Measurements from ENCODE around the gene GALNT16. TPM values are rescaled to one million over a fixed set of nuclear protein-coding genes. Genes with fewer than 3 reads are reported as not detected.

The GALNT16 gene
- total RNA-seq, 4 donors from 2014 or later = 8.3 to 11.7 (median 10.7) TPM

DNA sequence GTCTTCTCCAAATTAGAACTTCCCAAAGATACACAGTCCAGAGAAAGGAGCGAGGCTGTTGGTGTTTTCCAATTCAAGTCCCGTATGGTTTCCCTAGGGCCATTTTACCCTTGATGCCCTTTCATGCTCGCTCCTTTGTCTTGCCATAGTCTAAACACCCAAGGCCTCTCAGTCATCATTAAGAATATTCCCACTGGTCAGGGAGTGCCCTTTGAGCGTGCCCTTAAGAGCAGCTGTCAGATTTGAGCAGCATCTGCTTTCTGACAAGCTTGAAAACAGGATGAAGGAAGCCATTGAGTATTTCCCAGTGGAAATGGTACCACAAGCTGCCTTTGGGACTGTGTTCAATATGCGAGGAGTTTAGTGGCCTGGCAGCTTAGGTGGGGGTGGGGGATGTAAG, 10.4 kb upstream of the GALNT16 start:
- H3K27ac ChIP-seq = peak overlapping the region in 2 of 4 donors; percentile 20 to 26
- no peaks in the 10 kb centered on the region for H3K27me3 ChIP-seq
- no peak overlapping the region for H3K4me3 ChIP-seq
- H3K9me3 ChIP-seq = no peaks in the 10 kb centered on the region
- TF ChIP-seq, protein P1, sequence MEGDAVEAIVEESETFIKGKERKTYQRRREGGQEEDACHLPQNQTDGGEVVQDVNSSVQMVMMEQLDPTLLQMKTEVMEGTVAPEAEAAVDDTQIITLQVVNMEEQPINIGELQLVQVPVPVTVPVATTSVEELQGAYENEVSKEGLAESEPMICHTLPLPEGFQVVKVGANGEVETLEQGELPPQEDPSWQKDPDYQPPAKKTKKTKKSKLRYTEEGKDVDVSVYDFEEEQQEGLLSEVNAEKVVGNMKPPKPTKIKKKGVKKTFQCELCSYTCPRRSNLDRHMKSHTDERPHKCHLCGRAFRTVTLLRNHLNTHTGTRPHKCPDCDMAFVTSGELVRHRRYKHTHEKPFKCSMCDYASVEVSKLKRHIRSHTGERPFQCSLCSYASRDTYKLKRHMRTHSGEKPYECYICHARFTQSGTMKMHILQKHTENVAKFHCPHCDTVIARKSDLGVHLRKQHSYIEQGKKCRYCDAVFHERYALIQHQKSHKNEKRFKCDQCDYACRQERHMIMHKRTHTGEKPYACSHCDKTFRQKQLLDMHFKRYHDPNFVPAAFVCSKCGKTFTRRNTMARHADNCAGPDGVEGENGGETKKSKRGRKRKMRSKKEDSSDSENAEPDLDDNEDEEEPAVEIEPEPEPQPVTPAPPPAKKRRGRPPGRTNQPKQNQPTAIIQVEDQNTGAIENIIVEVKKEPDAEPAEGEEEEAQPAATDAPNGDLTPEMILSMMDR (IDR thresholded peaks at IDR 0.05) = no peak
- TF ChIP-seq POLR2A (IDR thresholded peaks at IDR 0.05) (no peak), EP300 (IDR thresholded peaks at IDR 0.05) (no peak)
- WGBS, 2 donors = 65 to 78% methylated on average over 5 of the region's 5 CpGs
- H3K4me1 ChIP-seq = peaks cover 0 to 11% (median 0%) of the 10 kb centered on the region in 4 donors
- no peak for DNase-seq (ENCODE audit: low spot score in 2 of 2)
- H3K36me3 ChIP-seq = no peaks in the 10 kb centered on the region

DNA sequence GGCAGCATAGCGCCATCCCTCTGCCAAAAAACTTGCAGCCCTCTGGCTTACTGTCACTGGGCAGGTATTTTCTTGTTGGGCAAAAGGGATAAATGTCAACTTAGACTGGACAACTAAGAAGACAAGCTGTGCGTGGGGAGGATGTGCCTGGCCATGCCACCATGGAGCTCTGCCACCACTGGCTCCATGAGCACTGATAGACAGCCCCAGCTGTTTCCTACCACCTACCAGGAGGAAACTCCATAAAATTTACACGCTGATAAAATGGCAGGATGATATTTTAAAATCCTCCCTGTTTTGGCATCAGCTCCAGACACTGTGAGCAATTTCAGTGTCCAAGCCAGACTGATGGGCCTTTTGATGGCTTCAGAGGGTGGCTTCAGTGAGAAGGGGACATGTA, 7.1 kb upstream of the GALNT16 start:
- H3K27ac ChIP-seq = no peak overlapping the region
- 60 to 83% methylated on average over 3 of the region's 3 CpGs for WGBS, 2 donors

DNA sequence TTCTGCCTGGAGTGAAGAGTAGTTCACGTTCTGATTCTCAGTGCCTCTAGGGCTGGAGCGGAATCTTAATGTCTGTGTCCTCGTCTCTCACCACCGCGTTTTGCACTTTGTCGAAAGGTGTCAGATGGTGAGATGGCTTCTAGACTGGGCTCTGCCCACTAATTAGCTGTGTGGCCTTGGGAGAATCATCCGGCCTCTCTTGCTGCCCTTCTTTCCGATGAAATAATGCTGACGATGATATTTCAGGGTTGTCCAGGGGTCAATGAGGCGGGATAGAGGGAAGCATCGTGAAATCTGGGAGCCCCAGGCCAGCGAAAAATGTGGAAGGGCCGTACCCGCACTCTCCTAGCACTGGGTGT, 811 bp upstream of the GALNT16 start:
- no peaks in the 10 kb centered on the region for H3K9me3 ChIP-seq
- peaks cover 0 to 54% of the 10 kb centered on the region in 2 donors for H3K27me3 ChIP-seq
- H3K27ac ChIP-seq = no peak overlapping the region
- H3K36me3 ChIP-seq = no peaks in the 10 kb centered on the region
- H3K4me3 ChIP-seq = peak overlapping the region in 2 of 4 donors; percentile 55 to 61
- peaks cover 0 to 42% (median 13%) of the 10 kb centered on the region in 4 donors for H3K4me1 ChIP-seq
- DNase-seq (ENCODE audit: low spot score in 2 of 2) = no peak
- 23 to 27% methylated on average over 14 of the region's 14 CpGs for WGBS, 2 donors
- no peak for TF ChIP-seq POLR2A (IDR thresholded peaks at IDR 0.05)

More for the DNA sequence above, 7.1 kb upstream of the GALNT16 start:
- Histone ChIP-seq H3K36me3 (no peaks in the 10 kb centered on the region), H3K4me3 (no peak overlapping the region), H3K4me1 (peaks cover 0 to 7% (median 0%) of the 10 kb centered on the region in 4 donors), H3K9me3 (no peaks in the 10 kb centered on the region), H3K27me3 (no peaks in the 10 kb centered on the region)
- TF ChIP-seq EP300 (IDR thresholded peaks at IDR 0.05) = no peak
- TF ChIP-seq POLR2A (IDR thresholded peaks at IDR 0.05) = no peak
- TF ChIP-seq, protein P1 (IDR thresholded peaks at IDR 0.05) = no peak
- DNase-seq (ENCODE audit: low spot score in 2 of 2) = no peak

DNA sequence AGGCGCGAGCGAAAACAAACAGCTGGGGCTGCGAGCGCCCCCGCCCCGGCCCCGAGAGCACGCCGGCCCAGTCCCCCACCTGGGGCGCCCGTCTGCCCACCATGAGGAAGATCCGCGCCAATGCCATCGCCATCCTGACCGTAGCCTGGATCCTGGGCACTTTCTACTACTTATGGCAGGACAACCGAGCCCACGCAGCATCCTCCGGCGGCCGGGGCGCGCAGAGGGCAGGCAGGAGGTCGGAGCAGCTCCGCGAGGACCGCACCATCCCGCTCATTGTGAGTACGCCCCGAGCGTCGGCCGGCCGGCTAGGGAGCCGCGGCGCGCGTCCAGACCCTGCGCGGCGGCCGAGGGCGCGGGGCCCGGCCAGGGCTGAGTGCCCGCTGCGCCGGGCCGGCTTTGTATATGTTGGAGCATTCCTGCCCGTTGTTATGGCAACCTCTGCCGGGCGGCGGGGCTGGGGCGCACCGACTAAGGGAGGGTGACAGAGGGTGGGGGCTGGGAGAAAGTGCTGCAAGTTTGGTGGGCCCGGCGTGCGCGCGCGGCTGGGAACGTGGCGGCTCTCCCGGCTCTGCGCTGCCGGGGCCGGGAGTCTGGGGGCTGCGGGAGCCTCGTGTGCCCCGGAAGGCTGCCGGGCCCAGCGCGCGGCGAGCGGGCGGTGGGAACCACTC, 367 bp downstream of the GALNT16 start:
- peaks cover 0 to 42% (median 13%) of the 10 kb centered on the region in 4 donors for H3K4me1 ChIP-seq
- WGBS, 2 donors = 1 to 2% methylated on average over 13 to 35 of the region's 78 CpGs
- peak overlapping the region; percentile 33 to 61 (median 50) for H3K4me3 ChIP-seq
- H3K27ac ChIP-seq = peak overlapping the region in 3 of 4 donors; percentile 0 to 66 (median 66)
- no peaks in the 10 kb centered on the region for H3K36me3 ChIP-seq
- H3K27me3 ChIP-seq = peaks cover 0 to 54% of the 10 kb centered on the region in 2 donors
- no peaks in the 10 kb centered on the region for H3K9me3 ChIP-seq
- no peak for DNase-seq (ENCODE audit: low spot score in 2 of 2)
- TF ChIP-seq POLR2A (IDR thresholded peaks at IDR 0.05) = no peak
- TF ChIP-seq EP300 (IDR thresholded peaks at IDR 0.05) = no peak
- TF ChIP-seq, protein P1 (IDR thresholded peaks at IDR 0.05) = no peak

DNA sequence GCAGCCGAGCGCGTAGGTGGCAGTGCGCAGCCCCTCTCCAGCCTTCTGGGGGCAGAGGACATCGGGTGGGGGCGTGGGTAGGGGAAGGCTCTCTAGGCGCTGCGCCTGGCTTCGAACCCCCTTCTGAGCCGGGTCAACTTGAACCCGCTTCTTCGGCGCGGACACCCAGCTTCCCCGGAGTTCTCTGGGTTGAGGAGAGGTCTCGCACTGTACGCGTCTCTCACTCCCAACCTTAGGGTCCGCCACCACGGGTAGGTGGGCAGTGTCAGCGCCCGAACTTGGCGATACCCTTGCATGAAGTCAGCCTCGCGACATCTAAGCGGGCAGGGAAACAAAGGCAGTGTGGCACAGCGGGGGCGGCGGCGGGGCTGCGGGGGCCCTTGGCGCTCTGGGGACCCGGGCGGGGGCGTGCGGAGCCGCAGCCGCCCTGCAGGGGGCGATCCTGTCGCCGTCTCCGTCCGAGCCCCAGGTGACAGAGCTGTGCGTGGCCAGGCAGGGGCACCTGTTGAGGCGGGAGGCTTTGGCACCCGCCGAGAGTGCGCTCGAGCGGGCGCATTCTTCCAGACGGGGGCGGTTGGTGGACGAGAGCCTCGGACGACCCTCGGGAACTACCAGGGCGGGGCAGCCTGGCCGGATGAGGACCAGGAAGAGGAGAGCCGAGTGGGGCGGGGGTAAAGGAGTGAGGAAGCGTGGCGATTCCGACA, 1.1 kb downstream of the GALNT16 start:
- peak overlapping the region in 3 of 4 donors; percentile 0 to 66 (median 66) for H3K27ac ChIP-seq
- 1% methylated on average over 42 to 46 of the region's 64 CpGs for WGBS, 2 donors
- no peak for DNase-seq (ENCODE audit: low spot score in 2 of 2)
- H3K9me3 ChIP-seq = no peaks in the 10 kb centered on the region
- H3K27me3 ChIP-seq = peaks cover 0 to 54% of the 10 kb centered on the region in 2 donors
- no peak for TF ChIP-seq EP300 (IDR thresholded peaks at IDR 0.05)
- TF ChIP-seq, protein P1 (IDR thresholded peaks at IDR 0.05) = peak; percentile 52 to 68 (median 63)
- no peaks in the 10 kb centered on the region for H3K36me3 ChIP-seq
- H3K4me1 ChIP-seq = peaks cover 0 to 42% (median 13%) of the 10 kb centered on the region in 4 donors
- peak overlapping the region; percentile 33 to 61 (median 46) for H3K4me3 ChIP-seq

Measured in tibial nerve (tissue), 4 donors.